HEK293 (cell line): Measurements from ENCODE around the gene SETD9.

Experiments used
- CTCF ChIA-PET: fragments of 350-600 bp; formaldehyde crosslinking; extraction: SDS; loops from one replicate; lab custom pipeline; 2021; ENCODE audit warnings: antibody characterized with exemption; lab: Yijun Ruan, JAX
- POLR2A ChIA-PET: fragments of 300-600 bp; formaldehyde crosslinking; extraction: SDS; loops from one replicate; lab custom pipeline; 2020; ENCODE audit warnings: antibody characterized with exemption, inconsistent platforms; lab: Yijun Ruan, JAX
- H3K27ac ChIP-seq: fragments of 200-500 bp; sonication (Bioruptor generic); 2 replicates; pipeline ENCODE4 v1.5.1; 2014; ENCODE audit warnings: low read depth, low read length, control low read depth, inconsistent platforms; ENCODE audit errors: extremely low read depth
- H3K36me3 ChIP-seq, 2 experiments: fragments of 200-500 bp in 1 of 2; sonication (Bioruptor generic) in 1 of 2; 1 replicate in 1 of 2; 2 replicates in 1 of 2; pipeline ENCODE4 v1.5.1; 2014 to 2017; ENCODE audit warnings: inconsistent platforms in 2 of 2, low read length in 2 of 2; ENCODE audit not compliant: control insufficient read depth in 2 of 2, insufficient read depth in 1 of 2
- H3K4me1 ChIP-seq: fragments of 200-500 bp; sonication (Bioruptor generic); 2 replicates; pipeline ENCODE4 v1.5.1; 2014; ENCODE audit warnings: mild to moderate bottlenecking, low read length, inconsistent platforms; ENCODE audit not compliant: control insufficient read depth, insufficient read depth
- H3K4me3 ChIP-seq: 2 replicates; pipeline ENCODE4 v1.5.1; 2011; ENCODE audit warnings: low read depth, mild to moderate bottlenecking, control low read depth, low read length, moderate library complexity
- H3K9me3 ChIP-seq: fragments of 200-500 bp; sonication (Bioruptor generic); 2 replicates; pipeline ENCODE4 v1.5.1; 2014; ENCODE audit warnings: low read depth, low read length, inconsistent platforms; ENCODE audit not compliant: control insufficient read depth, insufficient read depth
- KLF9 ChIP-seq: fragments of 450-650 bp; formaldehyde crosslinking; IDR thresholded peaks from 2 replicates; pipeline ENCODE4 v1.5.1; 2016; ENCODE audit warnings: missing biosample characterization, missing genetic modification characterization, low read depth
- OVOL3 ChIP-seq: fragments of 450-650 bp; formaldehyde crosslinking; IDR thresholded peaks from 2 replicates; pipeline ENCODE4 v1.5.1; 2016; ENCODE audit warnings: missing biosample characterization, missing genetic modification characterization
- TRIM28 ChIP-seq: IDR thresholded peaks from 2 replicates; pipeline ENCODE4 v1.6.1; 2011; ENCODE audit warnings: low read length, control low read depth, borderline replicate concordance
- ZBTB17 ChIP-seq: fragments of 450-650 bp; formaldehyde crosslinking; IDR thresholded peaks from 2 replicates; pipeline ENCODE4 v1.5.1; 2016; ENCODE audit warnings: missing biosample characterization, missing genetic modification characterization
- ZBTB20 ChIP-seq: fragments of 450-650 bp; formaldehyde crosslinking; IDR thresholded peaks from 2 replicates; pipeline ENCODE4 v1.5.1; 2016; ENCODE audit warnings: missing biosample characterization, missing genetic modification characterization
- ZNF114 ChIP-seq: fragments of 450-650 bp; formaldehyde crosslinking; IDR thresholded peaks from 2 replicates; pipeline ENCODE4 v1.5.0; 2017; ENCODE audit warnings: missing biosample characterization, missing genetic modification characterization
- ZNF184 ChIP-seq: fragments of 450-650 bp; IDR thresholded peaks from 2 replicates; pipeline ENCODE4 v1.5.1; 2018; ENCODE audit warnings: missing biosample characterization, mild to moderate bottlenecking, missing genetic modification characterization
- ZNF2 ChIP-seq: fragments of 450-650 bp; formaldehyde crosslinking; IDR thresholded peaks from 2 replicates; pipeline ENCODE4 v1.5.1; 2016; ENCODE audit warnings: missing biosample characterization, missing genetic modification characterization
- ZNF311 ChIP-seq: fragments of 450-650 bp; formaldehyde crosslinking; IDR thresholded peaks from 2 replicates; pipeline ENCODE4 v1.5.1; 2017; ENCODE audit warnings: missing biosample characterization, missing genetic modification characterization, borderline replicate concordance
- ZNF426 ChIP-seq: fragments of 450-650 bp; formaldehyde crosslinking; IDR thresholded peaks from 2 replicates; pipeline ENCODE4 v1.5.1; 2017; ENCODE audit warnings: missing biosample characterization, missing genetic modification characterization, mild to moderate bottlenecking, inconsistent platforms, moderate library complexity
- ZNF473 ChIP-seq: fragments of 450-650 bp; formaldehyde crosslinking; IDR thresholded peaks from 2 replicates; pipeline ENCODE4 v1.5.1; 2017; ENCODE audit warnings: missing biosample characterization, missing genetic modification characterization
- ZNF555 ChIP-seq: fragments of 450-650 bp; formaldehyde crosslinking; conservative IDR thresholded peaks from 2 replicates; pipeline ENCODE4 v1.5.1; 2017; ENCODE audit warnings: missing biosample characterization, mild to moderate bottlenecking, missing genetic modification characterization, inconsistent platforms
- ZNF660 ChIP-seq: fragments of 450-650 bp; IDR thresholded peaks from 2 replicates; pipeline ENCODE4 v1.5.1; 2018; ENCODE audit warnings: missing biosample characterization, mild to moderate bottlenecking, missing genetic modification characterization
- ZNF670 ChIP-seq: fragments of 450-650 bp; formaldehyde crosslinking; IDR thresholded peaks from 2 replicates; pipeline ENCODE4 v1.5.1; 2016; ENCODE audit warnings: missing biosample characterization, missing genetic modification characterization, low read depth
- TF ChIP-seq, protein P1 (sequence below): fragments of 450-650 bp; formaldehyde crosslinking; IDR thresholded peaks from 2 replicates; pipeline ENCODE4 v1.5.1; 2016; ENCODE audit warnings: missing biosample characterization, missing genetic modification characterization, borderline replicate concordance
- TF ChIP-seq, protein P2 (sequence below): fragments of 450-650 bp; formaldehyde crosslinking; IDR thresholded peaks from 2 replicates; pipeline ENCODE4 v1.5.1; 2017; ENCODE audit warnings: missing biosample characterization, missing genetic modification characterization
- TF ChIP-seq, protein P3 (sequence below): fragments of 450-650 bp; formaldehyde crosslinking; IDR thresholded peaks from 2 replicates; pipeline ENCODE4 v1.5.1; 2016; ENCODE audit warnings: missing biosample characterization, missing genetic modification characterization

SETD9 gene

DNA sequence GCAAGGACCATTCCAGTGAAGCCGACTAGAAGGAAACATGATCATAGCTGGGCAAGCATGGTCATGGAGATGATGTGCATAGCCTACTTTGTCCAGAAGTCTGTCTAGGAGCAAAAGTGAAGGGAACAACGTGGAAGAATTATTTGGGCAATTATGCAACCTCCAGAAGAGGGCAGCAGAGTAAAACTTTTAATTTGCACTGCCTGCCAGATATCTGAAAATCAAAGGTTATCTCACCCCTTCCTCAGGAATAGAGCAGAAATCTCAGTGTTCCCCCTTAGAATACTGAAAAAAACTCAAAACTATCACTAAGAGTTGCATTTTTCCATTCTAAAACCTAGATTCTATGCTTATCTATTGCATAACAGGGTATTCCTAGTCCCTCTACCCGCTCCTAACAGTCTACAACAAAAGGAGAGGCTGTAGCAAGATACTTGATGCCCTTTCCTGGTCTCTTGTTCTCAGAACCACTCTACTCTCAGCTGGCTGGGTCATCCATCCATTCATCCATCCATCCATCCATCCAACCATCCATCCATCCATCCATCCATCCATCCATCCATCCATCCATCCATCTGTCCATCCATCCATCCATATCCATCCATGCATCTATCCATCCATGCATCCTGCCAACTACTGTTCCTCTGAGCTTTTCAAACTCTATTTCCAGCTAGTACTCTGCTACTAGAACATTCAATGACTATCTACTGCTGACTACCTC is 8.4 kb upstream of the SETD9 start (continued):
- TF ChIP-seq ZNF660 (tag by site-specific recombination): peak; percentile 77

DNA sequence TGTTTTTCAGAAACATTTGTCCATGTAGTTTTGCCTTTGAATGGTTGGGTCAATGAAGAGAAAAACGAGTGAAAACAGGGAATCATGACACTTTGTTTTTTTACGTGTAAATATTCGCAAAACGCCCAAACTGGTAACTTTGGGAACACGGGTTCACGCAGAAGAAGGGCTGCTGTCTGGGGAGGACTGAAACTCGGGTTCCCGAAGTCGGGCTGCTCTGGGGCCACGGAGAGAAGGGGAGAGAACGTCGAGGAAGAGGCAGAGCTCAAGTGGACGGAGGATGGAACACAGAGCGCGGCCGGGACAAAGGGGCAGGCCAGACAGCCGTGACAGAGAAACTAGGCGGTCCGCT is 478 bp upstream of the SETD9 start:
- no peaks in the 10 kb centered on the region for H3K4me1 ChIP-seq
- H3K36me3 ChIP-seq: no peaks in the 10 kb centered on the region
- H3K4me3 ChIP-seq: peak overlapping the region; percentile 88
- TF ChIP-seq TRIM28 (0 out of 2 replicates have a peak, but pooled peaks have one; percentile 26), ZBTB20 (tag by site-specific recombination) (peak; percentile 92), ZNF2 (tag by site-specific recombination) (no peak; the same call in 1 of the 2 replicates), ZBTB17 (tag by site-specific recombination) (peak; percentile 95; the same call in 1 of the 2 replicates)
- POLR2A ChIA-PET: interaction anchor here (3.4 kb wide), 1 partner anchor 264 kb away, joined by 25 read pairs; the partner anchor contains the start of gene GPBP1
- CTCF ChIA-PET: interaction anchor here (1.0 to 1.3 kb wide), 2 partner anchors 9 to 645 kb away, joined by 3 to 5 read pairs; no protein-coding TSS in a partner anchor
- no peaks in the 10 kb centered on the region for H3K9me3 ChIP-seq
- H3K27ac ChIP-seq: peak overlapping the region; percentile 92

DNA sequence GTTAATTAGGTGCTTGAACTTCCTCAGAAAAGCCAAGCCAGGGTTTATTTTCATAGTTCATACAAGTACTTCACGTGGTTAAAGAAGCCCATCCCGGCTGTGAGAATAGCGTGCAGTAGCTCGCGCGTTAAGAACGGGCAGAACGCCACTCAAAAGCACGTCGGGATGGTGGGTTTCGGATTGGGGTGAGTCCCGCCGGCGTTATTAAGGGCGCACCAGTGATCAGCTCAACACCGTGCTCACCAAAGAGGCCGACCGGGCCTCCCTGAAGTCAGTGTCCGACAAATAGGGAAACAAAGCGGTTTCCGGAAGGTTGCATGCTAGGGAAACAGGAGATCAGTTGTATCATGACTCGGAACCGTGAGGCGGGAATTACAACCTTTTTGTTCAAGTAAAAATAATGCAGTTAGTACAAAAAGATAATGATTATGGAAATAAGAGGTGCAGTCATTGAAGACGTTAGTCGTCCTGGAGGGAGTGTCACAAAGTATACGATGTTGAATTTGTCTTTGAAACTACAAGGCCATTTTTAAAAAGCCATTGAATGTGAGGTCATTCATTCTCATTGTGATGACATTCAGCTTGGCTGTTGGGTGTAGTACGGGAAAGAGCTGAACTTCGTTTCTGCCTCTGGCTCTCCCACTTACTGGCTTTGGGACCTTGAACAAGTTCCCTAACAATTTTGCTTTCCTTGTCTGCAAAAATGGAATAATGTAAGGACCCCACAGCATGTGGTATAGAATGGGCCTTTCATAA is 992 bp downstream of the SETD9 start:
- Histone ChIP-seq H3K36me3 (peaks cover 0 to 4% of the 10 kb centered on the region in 2 experiments; a peak in 2 of 3 replicates), H3K4me1 (no peaks in the 10 kb centered on the region), H3K27ac (peak overlapping the region; percentile 65), H3K9me3 (no peaks in the 10 kb centered on the region), H3K4me3 (peak overlapping the region; percentile 44)
- ChIA-PET POLR2A (interaction anchor here (0.9 to 3.4 kb wide), 7 partner anchors 14 to 359 kb away, joined by 3 to 25 read pairs (median 4); partner anchors contain the start of gene GPBP1), CTCF (interaction anchor here (0.6 to 1.3 kb wide), 2 partner anchors 10 to 1409 kb away, joined by 3 to 4 read pairs; no protein-coding TSS in a partner anchor)
- TF ChIP-seq ZNF2 (tag by site-specific recombination) (peak; percentile 74; the same call in 1 of the 2 replicates), ZNF184 (tag by site-specific recombination) (no peak), ZNF114 (tag by site-specific recombination) (no peak), ZNF555 (no peak), ZNF670 (tag by site-specific recombination) (no peak), KLF9 (no peak), OVOL3 (tag by site-specific recombination) (no peak), ZNF311 (tag by site-specific recombination) (no peak), ZNF426 (tag by site-specific recombination) (no peak), ZNF473 (no peak)
- TF ChIP-seq, protein P1, sequence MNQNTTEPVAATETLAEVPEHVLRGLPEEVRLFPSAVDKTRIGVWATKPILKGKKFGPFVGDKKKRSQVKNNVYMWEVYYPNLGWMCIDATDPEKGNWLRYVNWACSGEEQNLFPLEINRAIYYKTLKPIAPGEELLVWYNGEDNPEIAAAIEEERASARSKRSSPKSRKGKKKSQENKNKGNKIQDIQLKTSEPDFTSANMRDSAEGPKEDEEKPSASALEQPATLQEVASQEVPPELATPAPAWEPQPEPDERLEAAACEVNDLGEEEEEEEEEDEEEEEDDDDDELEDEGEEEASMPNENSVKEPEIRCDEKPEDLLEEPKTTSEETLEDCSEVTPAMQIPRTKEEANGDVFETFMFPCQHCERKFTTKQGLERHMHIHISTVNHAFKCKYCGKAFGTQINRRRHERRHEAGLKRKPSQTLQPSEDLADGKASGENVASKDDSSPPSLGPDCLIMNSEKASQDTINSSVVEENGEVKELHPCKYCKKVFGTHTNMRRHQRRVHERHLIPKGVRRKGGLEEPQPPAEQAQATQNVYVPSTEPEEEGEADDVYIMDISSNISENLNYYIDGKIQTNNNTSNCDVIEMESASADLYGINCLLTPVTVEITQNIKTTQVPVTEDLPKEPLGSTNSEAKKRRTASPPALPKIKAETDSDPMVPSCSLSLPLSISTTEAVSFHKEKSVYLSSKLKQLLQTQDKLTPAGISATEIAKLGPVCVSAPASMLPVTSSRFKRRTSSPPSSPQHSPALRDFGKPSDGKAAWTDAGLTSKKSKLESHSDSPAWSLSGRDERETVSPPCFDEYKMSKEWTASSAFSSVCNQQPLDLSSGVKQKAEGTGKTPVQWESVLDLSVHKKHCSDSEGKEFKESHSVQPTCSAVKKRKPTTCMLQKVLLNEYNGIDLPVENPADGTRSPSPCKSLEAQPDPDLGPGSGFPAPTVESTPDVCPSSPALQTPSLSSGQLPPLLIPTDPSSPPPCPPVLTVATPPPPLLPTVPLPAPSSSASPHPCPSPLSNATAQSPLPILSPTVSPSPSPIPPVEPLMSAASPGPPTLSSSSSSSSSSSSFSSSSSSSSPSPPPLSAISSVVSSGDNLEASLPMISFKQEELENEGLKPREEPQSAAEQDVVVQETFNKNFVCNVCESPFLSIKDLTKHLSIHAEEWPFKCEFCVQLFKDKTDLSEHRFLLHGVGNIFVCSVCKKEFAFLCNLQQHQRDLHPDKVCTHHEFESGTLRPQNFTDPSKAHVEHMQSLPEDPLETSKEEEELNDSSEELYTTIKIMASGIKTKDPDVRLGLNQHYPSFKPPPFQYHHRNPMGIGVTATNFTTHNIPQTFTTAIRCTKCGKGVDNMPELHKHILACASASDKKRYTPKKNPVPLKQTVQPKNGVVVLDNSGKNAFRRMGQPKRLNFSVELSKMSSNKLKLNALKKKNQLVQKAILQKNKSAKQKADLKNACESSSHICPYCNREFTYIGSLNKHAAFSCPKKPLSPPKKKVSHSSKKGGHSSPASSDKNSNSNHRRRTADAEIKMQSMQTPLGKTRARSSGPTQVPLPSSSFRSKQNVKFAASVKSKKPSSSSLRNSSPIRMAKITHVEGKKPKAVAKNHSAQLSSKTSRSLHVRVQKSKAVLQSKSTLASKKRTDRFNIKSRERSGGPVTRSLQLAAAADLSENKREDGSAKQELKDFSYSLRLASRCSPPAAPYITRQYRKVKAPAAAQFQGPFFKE (tag by site-specific recombination): no peak
- TF ChIP-seq, protein P2, sequence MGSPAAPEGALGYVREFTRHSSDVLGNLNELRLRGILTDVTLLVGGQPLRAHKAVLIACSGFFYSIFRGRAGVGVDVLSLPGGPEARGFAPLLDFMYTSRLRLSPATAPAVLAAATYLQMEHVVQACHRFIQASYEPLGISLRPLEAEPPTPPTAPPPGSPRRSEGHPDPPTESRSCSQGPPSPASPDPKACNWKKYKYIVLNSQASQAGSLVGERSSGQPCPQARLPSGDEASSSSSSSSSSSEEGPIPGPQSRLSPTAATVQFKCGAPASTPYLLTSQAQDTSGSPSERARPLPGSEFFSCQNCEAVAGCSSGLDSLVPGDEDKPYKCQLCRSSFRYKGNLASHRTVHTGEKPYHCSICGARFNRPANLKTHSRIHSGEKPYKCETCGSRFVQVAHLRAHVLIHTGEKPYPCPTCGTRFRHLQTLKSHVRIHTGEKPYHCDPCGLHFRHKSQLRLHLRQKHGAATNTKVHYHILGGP (tag by site-specific recombination): no peak
- TF ChIP-seq, protein P3, sequence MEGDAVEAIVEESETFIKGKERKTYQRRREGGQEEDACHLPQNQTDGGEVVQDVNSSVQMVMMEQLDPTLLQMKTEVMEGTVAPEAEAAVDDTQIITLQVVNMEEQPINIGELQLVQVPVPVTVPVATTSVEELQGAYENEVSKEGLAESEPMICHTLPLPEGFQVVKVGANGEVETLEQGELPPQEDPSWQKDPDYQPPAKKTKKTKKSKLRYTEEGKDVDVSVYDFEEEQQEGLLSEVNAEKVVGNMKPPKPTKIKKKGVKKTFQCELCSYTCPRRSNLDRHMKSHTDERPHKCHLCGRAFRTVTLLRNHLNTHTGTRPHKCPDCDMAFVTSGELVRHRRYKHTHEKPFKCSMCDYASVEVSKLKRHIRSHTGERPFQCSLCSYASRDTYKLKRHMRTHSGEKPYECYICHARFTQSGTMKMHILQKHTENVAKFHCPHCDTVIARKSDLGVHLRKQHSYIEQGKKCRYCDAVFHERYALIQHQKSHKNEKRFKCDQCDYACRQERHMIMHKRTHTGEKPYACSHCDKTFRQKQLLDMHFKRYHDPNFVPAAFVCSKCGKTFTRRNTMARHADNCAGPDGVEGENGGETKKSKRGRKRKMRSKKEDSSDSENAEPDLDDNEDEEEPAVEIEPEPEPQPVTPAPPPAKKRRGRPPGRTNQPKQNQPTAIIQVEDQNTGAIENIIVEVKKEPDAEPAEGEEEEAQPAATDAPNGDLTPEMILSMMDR (tag by site-specific recombination): no peak
